ENCODE data around the gene STH.

STH gene

GRCh38 chr17:46028981-46029565 is 30.0 kb downstream of the STH start:
- no peak for DNase-seq

- no peak for DNase-seq
Measured at GRCh38 chr17:46029627-46030026, 30.6 kb downstream of the STH start.

- no peak for DNase-seq
Measured at GRCh38 chr17:46030752-46031151, 31.7 kb downstream of the STH start.

GRCh38 chr17:46031440-46031839 is 32.4 kb downstream of the STH start:
- DNase-seq, result no peak

GRCh38 chr17:46031920-46032319 is 32.9 kb downstream of the STH start:
- DNase-seq, result no peak

GRCh38 chr17:46032909-46033308 is 33.9 kb downstream of the STH start:
- DNase-seq, result no peak

GRCh38 chr17:46033392-46033791 is 34.3 kb downstream of the STH start:
- DNase-seq, result no peak

- DNase-seq, result no peak
Measured at GRCh38 chr17:46035112-46035818, 36.2 kb downstream of the STH start.

- no peak for DNase-seq
Measured at GRCh38 chr17:46036491-46036890, 37.4 kb downstream of the STH start.

GRCh38 chr17:46037722-46038255 is 38.7 kb downstream of the STH start:
- DNase-seq, result no peak

GRCh38 chr17:46038414-46038813 is 39.4 kb downstream of the STH start:
- no peak for DNase-seq

GRCh38 chr17:46038937-46039336 is 39.9 kb downstream of the STH start:
- DNase-seq, result no peak

- no peak for DNase-seq
Measured at GRCh38 chr17:46039592-46040186, 40.6 kb downstream of the STH start.

GRCh38 chr17:46042246-46042645 is 43.2 kb downstream of the STH start:
- no peak for DNase-seq

GRCh38 chr17:46042925-46043324 is 43.9 kb downstream of the STH start:
- DNase-seq, result no peak

- no peak for DNase-seq
Measured at GRCh38 chr17:46043606-46044005, 44.6 kb downstream of the STH start.

- DNase-seq, result peak; percentile 71
Measured at GRCh38 chr17:46044286-46044928, 45.4 kb downstream of the STH start.

- DNase-seq, result no peak
Measured at GRCh38 chr17:46044989-46045388, 45.9 kb downstream of the STH start.

- no peak for DNase-seq
Measured at GRCh38 chr17:46045639-46046038, 46.6 kb downstream of the STH start.

- DNase-seq, result no peak
Measured at GRCh38 chr17:46046957-46047356, 47.9 kb downstream of the STH start.

- DNase-seq, result no peak
Measured at GRCh38 chr17:46047398-46047797, 48.3 kb downstream of the STH start.

- no peak for DNase-seq
Measured at GRCh38 chr17:46047856-46048255, 48.8 kb downstream of the STH start.

Data from NCI-H1436 (cell line).